Right cardiac atrium (tissue), 5 donors: ENCODE results near the gene DRC3. TPM values are rescaled to one million over a fixed set of nuclear protein-coding genes. Genes with fewer than 3 reads are reported as not detected.

Source experiments
- ATAC-seq, 2 donors: fragments of 200-7000 bp; cut with Tn5 transposase; one replicate each; pipeline versions ENCODE4 v1.8.0 to v1.9.1; 2020; ENCODE audit warnings: moderate library complexity in 2 of 2, mild to moderate bottlenecking in 1 of 2
- DNase-seq, 3 donors: peaks; one replicate each; pipeline ENCODE4 v3.0.0-alpha.2; 2020
- H3K27ac ChIP-seq: one replicate; pipeline ENCODE4 v1.5.1; 2013; ENCODE audit warnings: mild to moderate bottlenecking, low read length, control low read depth, moderate library complexity
- H3K27me3 ChIP-seq: one replicate; pipeline ENCODE4 v1.6.1; 2013; ENCODE audit not compliant: control insufficient read depth, insufficient read depth
- H3K4me1 ChIP-seq: one replicate; pipeline ENCODE4 v1.6.1; 2013; ENCODE audit warnings: low read length; ENCODE audit not compliant: control insufficient read depth, insufficient read depth
- H3K4me3 ChIP-seq: one replicate; pipeline ENCODE4 v1.5.1; 2013; ENCODE audit warnings: low read length, control low read depth
- H3K9me3 ChIP-seq: one replicate; pipeline ENCODE4 v1.6.1; 2013; ENCODE audit warnings: low read length; ENCODE audit not compliant: control insufficient read depth
- WGBS: extraction: QIAGEN DNeasy Blood & Tissue Kit; methylation state at CpG from one replicate; pipeline ENCODE4 v1.1.7; 2013; 5-methylcytosine and 5-hydroxymethylcytosine counted together
- intact Hi-C, 4 donors: fragments of 100-400 bp; cut with DNase I; formaldehyde crosslinking; loops; one replicate each; pipeline versions ENCODE4 v1.11.0 to v1.14.0; 2022 to 2023
- long read RNA-seq, 4 donors: library from polyadenylated mRNA; unstranded; transcript quantifications; one replicate each; pipeline ENCODE4 v2.0.0, GENCODE V29; 2020 to 2021
- polyA plus RNA-seq: library from polyadenylated mRNA; stranded (reverse); fragments of 200-250 nt; gene quantifications from one replicate; pipeline ENCODE4 v1.2.3, GENCODE V29; 2013
- total RNA-seq, 4 donors: library from RNA; stranded (reverse); fragmentation: NEBNext Ultra II Directional; extraction: Animal tissue kit (Norgen Biotek cat#: 25700); gene quantifications; one replicate each; pipeline ENCODE4 v1.2.1, GENCODE V29; 2021
- donor health status: healthy with polysubstance abuse.
- donor health status: DM: no; HTN: yes; CAD: no.
- donor health status: DM: no; HTN: no; CAD: no.
- donor health status: DM: no; HTN: yes; CAD: no; lungs with severe emphysema.
- donor health status: DM: yes; HTN: yes; CAD: no.

The DRC3 gene
- total RNA-seq = 1 to 10 TPM; 1.4 to 3.2 (median 2.3) TPM
- polyA plus RNA-seq = 1.5 TPM
- long read RNA-seq, donor 1, partial matches to known transcripts = 0 of 21 reads
- long read RNA-seq, donor 1, other reads (novel, unspliced or antisense) = 21 of 21 reads
- long read RNA-seq, donor 2, partial matches to known transcripts = 0 of 1 reads
- long read RNA-seq, donor 2, other reads (novel, unspliced or antisense) = 1 of 1 reads
- long read RNA-seq, donor 3, partial matches to known transcripts = 1 of 47 reads
- long read RNA-seq, donor 3, other reads (novel, unspliced or antisense) = 46 of 47 reads
- long read RNA-seq, donor 4, partial matches to known transcripts = 1 of 8 reads
- long read RNA-seq, donor 4, other reads (novel, unspliced or antisense) = 7 of 8 reads

GRCh38 chr17:17972126-17972951 is at the start of gene DRC3, which contains the start of gene TOM1L2:
TSS of gene DRC3 (plus strand) at chr17:17972862. CDS start at chr17:17977599, 4,737 bp downstream.
TSS of gene TOM1L2 (minus strand) at chr17:17972400. CDS start at chr17:17972313, 87 bp downstream.
- DNase-seq (peak; percentile 100), ATAC-seq (peak; percentile 98)
- intact Hi-C loops = loop anchor here in 1 of 4 donors (10.0 kb wide), 2 partner anchors 48 to 62 kb away; partner anchors contain the start of genes ATPAF2 and GID4
- H3K4me1 ChIP-seq = peaks cover 6% of the 10 kb centered on the region
- H3K4me3 ChIP-seq = peak within 1 kb of the TSS; percentile 89
- no peaks in the 10 kb centered on the region for H3K27me3 ChIP-seq
- peak within 1 kb of the TSS; percentile 68 for H3K27ac ChIP-seq
- no peaks in the 10 kb centered on the region for H3K9me3 ChIP-seq
- WGBS = under 1% methylated on average over 59 of the region's 59 CpGs

GRCh38 chr17:17924131-17924856 is 48.4 kb upstream of the DRC3 start:
- WGBS = 94% methylated on average over 5 of the region's 5 CpGs

DNA sequence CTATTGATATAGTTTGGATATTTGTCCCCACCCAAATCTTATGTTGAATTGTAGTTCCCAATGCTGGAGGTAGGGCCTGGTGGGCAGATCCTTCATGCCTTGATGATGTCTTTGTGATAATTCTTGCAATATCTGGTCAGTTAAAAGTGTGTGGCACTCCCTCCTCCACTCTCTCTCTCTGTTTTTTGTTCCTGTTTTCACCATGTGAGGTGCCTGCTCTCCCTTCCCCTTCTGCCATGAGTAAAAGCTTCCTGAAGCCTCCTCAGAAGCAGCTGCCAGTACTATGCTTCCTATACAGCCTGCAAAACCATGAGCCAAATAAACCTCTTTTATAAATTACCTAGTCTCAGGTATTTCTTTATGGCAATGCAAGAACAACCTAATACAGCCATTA is 47.8 kb upstream of the DRC3 start:
- peaks cover 17% of the 10 kb centered on the region for H3K4me1 ChIP-seq
- ATAC-seq = no peak
- no peak for DNase-seq
- H3K27ac ChIP-seq = no peak overlapping the region
- H3K4me3 ChIP-seq = no peak overlapping the region
- intact Hi-C loops = loop anchor here in 2 of 4 donors (5.0 to 10.0 kb wide), 2 partner anchors 50 to 113 kb away; partner anchors contain the start of genes DRC3 (in 1 of the 2) and TOM1L2 (in 1 of the 2)
- H3K27me3 ChIP-seq = no peaks in the 10 kb centered on the region
- no peaks in the 10 kb centered on the region for H3K9me3 ChIP-seq

More at GRCh38 chr17:17924131-17924856, 48.4 kb upstream of the DRC3 start:
- intact Hi-C loops = loop anchor here in 2 of 4 donors (5.0 to 10.0 kb wide), 2 partner anchors 51 to 112 kb away; partner anchors contain the start of genes DRC3 (in 1 of the 2) and TOM1L2 (in 1 of the 2)
- Histone ChIP-seq H3K27ac (no peak overlapping the region), H3K4me1 (peaks cover 17% of the 10 kb centered on the region), H3K4me3 (no peak overlapping the region), H3K27me3 (no peaks in the 10 kb centered on the region), H3K9me3 (no peaks in the 10 kb centered on the region)
- ATAC-seq = no peak
- no peak for DNase-seq

- Histone ChIP-seq H3K27ac (no peak overlapping the region), H3K9me3 (no peaks in the 10 kb centered on the region), H3K4me3 (no peak overlapping the region), H3K27me3 (no peaks in the 10 kb centered on the region), H3K4me1 (peaks cover 19% of the 10 kb centered on the region)
- 69% methylated on average over 4 of the region's 4 CpGs for WGBS
- intact Hi-C loops = loop anchor here in 1 of 4 donors (10.0 kb wide), 1 partner anchor 49 kb away; the partner anchor contains the start of genes DRC3 and TOM1L2
- no peak for ATAC-seq
- no peak for DNase-seq
Observed at GRCh38 chr17:17926036-17926435, 46.6 kb upstream of the DRC3 start.

- intact Hi-C loops = loop anchor here in 1 of 4 donors (10.0 kb wide), 1 partner anchor 48 kb away; the partner anchor contains the start of genes DRC3 and TOM1L2
- peaks cover 18% of the 10 kb centered on the region for H3K4me1 ChIP-seq
- H3K27me3 ChIP-seq = no peaks in the 10 kb centered on the region
- ATAC-seq = peak in 1 of 2 donors; percentile 20
- H3K9me3 ChIP-seq = no peaks in the 10 kb centered on the region
- H3K4me3 ChIP-seq = no peak overlapping the region
- 41% methylated on average over 5 of the region's 5 CpGs for WGBS
- no peak for DNase-seq
- peak overlapping the region; percentile 68 for H3K27ac ChIP-seq
Observed at GRCh38 chr17:17926840-17927449, 45.7 kb upstream of the DRC3 start.

- peaks cover 15% of the 10 kb centered on the region for H3K4me1 ChIP-seq
- peak overlapping the region; percentile 50 for H3K27ac ChIP-seq
- H3K9me3 ChIP-seq = no peaks in the 10 kb centered on the region
- no peaks in the 10 kb centered on the region for H3K27me3 ChIP-seq
- DNase-seq (no peak), ATAC-seq (peak; percentile 55 to 71)
- H3K4me3 ChIP-seq = no peak overlapping the region
- intact Hi-C loops = loop anchor here in 1 of 4 donors (10.0 kb wide), 1 partner anchor 46 kb away; the partner anchor contains the start of genes DRC3 and TOM1L2
- WGBS = 36% methylated on average over 12 of the region's 12 CpGs
Observed at GRCh38 chr17:17928398-17929287, 44.0 kb upstream of the DRC3 start.

DNA sequence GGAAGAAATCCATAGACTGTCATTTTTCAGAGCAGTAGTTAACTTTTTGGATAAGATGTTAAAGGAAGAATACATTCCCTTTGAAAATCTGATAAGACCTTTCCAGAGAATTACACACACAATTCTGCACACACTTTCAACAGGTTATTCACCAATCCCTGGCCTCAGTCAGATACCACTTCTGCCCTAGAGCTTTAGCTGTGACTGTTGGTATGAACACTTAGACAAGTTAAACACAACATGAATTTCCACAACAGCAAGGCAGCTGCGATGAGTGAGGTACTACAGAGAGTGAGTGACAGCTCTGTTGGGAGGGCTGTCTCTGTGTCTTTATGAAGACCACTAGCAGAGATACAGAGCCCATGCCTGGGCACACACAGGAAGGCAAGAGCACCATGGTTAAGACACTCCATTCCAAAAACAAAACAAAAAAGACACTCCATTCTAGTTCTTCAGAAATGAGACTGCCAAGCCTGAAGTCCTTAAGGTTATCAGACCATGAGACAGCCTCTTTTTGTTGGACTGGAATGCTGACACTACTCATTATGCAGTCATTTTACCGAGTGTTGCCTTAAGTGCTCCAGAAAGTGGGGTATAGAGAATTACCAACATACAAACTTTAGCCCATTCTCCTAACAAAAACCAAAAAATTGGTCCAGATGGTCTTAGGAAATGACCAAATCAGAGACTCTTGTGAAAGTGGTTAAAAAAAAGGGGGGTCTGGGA is 42.8 kb upstream of the DRC3 start:
- H3K9me3 ChIP-seq = no peaks in the 10 kb centered on the region
- H3K4me1 ChIP-seq = peaks cover 15% of the 10 kb centered on the region
- H3K27me3 ChIP-seq = no peaks in the 10 kb centered on the region
- H3K4me3 ChIP-seq = no peak overlapping the region
- DNase-seq (no peak), ATAC-seq (peak in 1 of 2 donors; percentile 44)
- 39% methylated on average over 2 of the region's 2 CpGs for WGBS
- peak overlapping the region; percentile 66 for H3K27ac ChIP-seq
- intact Hi-C loops = loop anchor here in 1 of 4 donors (10.0 kb wide), 1 partner anchor 45 kb away; the partner anchor contains the start of genes DRC3 and TOM1L2

DNA sequence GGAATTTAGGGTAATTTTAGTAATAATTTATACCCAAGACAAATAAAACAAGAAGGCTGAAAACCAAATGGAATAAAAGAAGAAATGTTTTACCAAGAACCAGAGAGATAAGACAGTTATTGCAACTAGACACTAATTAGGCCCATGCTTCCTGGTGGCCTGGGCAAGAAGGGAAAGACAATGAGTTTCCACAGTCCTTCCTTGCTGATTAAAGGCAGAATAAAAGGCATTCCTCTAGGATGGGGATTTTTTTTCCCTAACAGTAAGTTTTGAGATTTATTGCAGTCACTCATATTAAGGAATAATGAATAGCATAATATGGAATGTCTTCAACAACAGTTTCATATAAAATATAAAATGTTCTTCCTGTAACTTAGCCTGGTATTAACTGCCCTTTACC is 42.0 kb upstream of the DRC3 start:
- H3K4me1 ChIP-seq = peaks cover 21% of the 10 kb centered on the region
- intact Hi-C loops = no loop called here
- no peak overlapping the region for H3K4me3 ChIP-seq
- DNase-seq (no peak), ATAC-seq (no peak)
- H3K27me3 ChIP-seq = no peaks in the 10 kb centered on the region
- no peak overlapping the region for H3K27ac ChIP-seq
- H3K9me3 ChIP-seq = no peaks in the 10 kb centered on the region

GRCh38 chr17:17931159-17931558 is 41.5 kb upstream of the DRC3 start:
- Histone ChIP-seq H3K4me1 (peaks cover 26% of the 10 kb centered on the region), H3K4me3 (no peak overlapping the region), H3K27me3 (no peaks in the 10 kb centered on the region), H3K27ac (no peak overlapping the region), H3K9me3 (no peaks in the 10 kb centered on the region)
- ATAC-seq = no peak
- no peak for DNase-seq
- WGBS = 75% methylated on average over 2 of the region's 2 CpGs
- intact Hi-C loops = no loop called here
